Stimulated activated naive B cell treated with anti-CD40 and anti-IgM and Interleukin-4, amounts not matched to agents 10 μg/mL and 1 μg/mL and 100 μg/mL, for 72 hours (primary cell): ENCODE results near the gene PDPK1.

ENCODE experiments used
- ATAC-seq, 2 donors: fragments of 150-1000 bp; cut with Tn5 transposase; replicated peaks; 2 replicates each; pipeline ENCODE4 v1.10.0; 2021; ENCODE audit warnings: moderate library complexity in 1 of 2
- DNase-seq: peaks from one replicate; pipeline ENCODE4 v3.0.0; 2021
- H3K27ac Mint-ChIP-seq: one replicate; pipeline ENCODE4 v1.8.0; 2022; ENCODE audit warnings: mild to moderate bottlenecking, mixed read lengths
- H3K27me3 Mint-ChIP-seq, 2 donors: one replicate each; pipeline ENCODE4 v1.8.0; 2022; ENCODE audit warnings: mixed read lengths in 2 of 2
- H3K36me3 Mint-ChIP-seq, 2 donors: one replicate each; pipeline ENCODE4 v1.8.0; 2022; ENCODE audit warnings: mixed read lengths in 2 of 2, mild to moderate bottlenecking in 1 of 2
- H3K4me1 Mint-ChIP-seq, 2 donors: one replicate each; pipeline ENCODE4 v1.8.0; 2022; ENCODE audit warnings: mixed read lengths in 2 of 2, mild to moderate bottlenecking in 1 of 2
- H3K4me3 Mint-ChIP-seq, 2 donors: one replicate each; pipeline ENCODE4 v1.8.0; 2022; ENCODE audit warnings: mild to moderate bottlenecking in 2 of 2, mixed read lengths in 2 of 2, moderate library complexity in 1 of 2
- H3K9me3 Mint-ChIP-seq, 2 donors: one replicate each; pipeline ENCODE4 v1.8.0; 2022; ENCODE audit warnings: mixed read lengths in 2 of 2, mild to moderate bottlenecking in 1 of 2

Gene PDPK1

GRCh38 chr16:2537451-2538379 is at the start of gene PDPK1:
TSS of gene PDPK1 (plus strand) at chr16:2538021. CDS start at chr16:2538113, 92 bp downstream.
- H3K27me3 Mint-ChIP-seq: no peaks in the 10 kb centered on the region
- DNase-seq (peak; percentile 92), ATAC-seq (peak; percentile 77 to 83)
- peaks cover 29 to 48% of the 10 kb centered on the region in 2 donors for H3K4me1 Mint-ChIP-seq
- H3K9me3 Mint-ChIP-seq: no peaks in the 10 kb centered on the region
- peaks cover 7 to 10% of the 10 kb centered on the region in 2 donors for H3K36me3 Mint-ChIP-seq
- H3K27ac Mint-ChIP-seq: peak within 1 kb of the TSS; percentile 96
- H3K4me3 Mint-ChIP-seq: peak within 1 kb of the TSS; percentile 88 to 92

GRCh38 chr16:2489581-2489980 is 48.2 kb upstream of the PDPK1 start:
- Mint-ChIP-seq H3K4me1 (peaks cover 20% of the 10 kb centered on the region in 2 donors), H3K9me3 (no peaks in the 10 kb centered on the region), H3K4me3 (no peak overlapping the region), H3K36me3 (peaks cover 0 to 10% of the 10 kb centered on the region in 2 donors), H3K27ac (no peak overlapping the region), H3K27me3 (no peaks in the 10 kb centered on the region)
- ATAC-seq: no peak
- no peak for DNase-seq

- H3K4me1 Mint-ChIP-seq: peaks cover 17 to 19% of the 10 kb centered on the region in 2 donors
- H3K27me3 Mint-ChIP-seq: no peaks in the 10 kb centered on the region
- no peak for DNase-seq
- no peak overlapping the region for H3K4me3 Mint-ChIP-seq
- ATAC-seq: no peak
- H3K9me3 Mint-ChIP-seq: no peaks in the 10 kb centered on the region
- H3K36me3 Mint-ChIP-seq: peaks cover 0 to 10% of the 10 kb centered on the region in 2 donors
- no peak overlapping the region for H3K27ac Mint-ChIP-seq
These were observed 47.4 kb upstream of the PDPK1 start for GRCh38 chr16:2490190-2491105.

- Mint-ChIP-seq H3K4me3 (no peak overlapping the region), H3K27me3 (no peaks in the 10 kb centered on the region), H3K9me3 (no peaks in the 10 kb centered on the region), H3K4me1 (peaks cover 8 to 10% of the 10 kb centered on the region in 2 donors), H3K36me3 (peaks cover 3 to 11% of the 10 kb centered on the region in 2 donors), H3K27ac (no peak overlapping the region)
- DNase-seq: no peak
- ATAC-seq: no peak
These were observed 45.5 kb upstream of the PDPK1 start for GRCh38 chr16:2492292-2492691.

- ATAC-seq (no peak), DNase-seq (no peak)
- Mint-ChIP-seq H3K36me3 (peaks cover 7 to 15% of the 10 kb centered on the region in 2 donors), H3K9me3 (no peaks in the 10 kb centered on the region), H3K4me1 (peaks cover 0 to 2% of the 10 kb centered on the region in 2 donors), H3K4me3 (no peak overlapping the region), H3K27me3 (no peaks in the 10 kb centered on the region), H3K27ac (no peak overlapping the region)
These were observed 44.2 kb upstream of the PDPK1 start for GRCh38 chr16:2493605-2494004.

- no peak for DNase-seq
- Mint-ChIP-seq H3K27ac (no peak overlapping the region), H3K36me3 (peaks cover 7 to 18% of the 10 kb centered on the region in 2 donors), H3K27me3 (no peaks in the 10 kb centered on the region), H3K4me1 (peaks cover 0 to 3% of the 10 kb centered on the region in 2 donors), H3K4me3 (no peak overlapping the region), H3K9me3 (no peaks in the 10 kb centered on the region)
- no peak for ATAC-seq
These were observed 43.2 kb upstream of the PDPK1 start for GRCh38 chr16:2494616-2495015.

- Mint-ChIP-seq H3K27me3 (no peaks in the 10 kb centered on the region), H3K4me1 (peaks cover 0 to 4% of the 10 kb centered on the region in 2 donors), H3K27ac (no peak overlapping the region), H3K36me3 (peaks cover 7 to 15% of the 10 kb centered on the region in 2 donors), H3K4me3 (no peak overlapping the region), H3K9me3 (no peaks in the 10 kb centered on the region)
- DNase-seq (no peak), ATAC-seq (no peak)
These were observed 42.8 kb upstream of the PDPK1 start for GRCh38 chr16:2495041-2495440.

- Mint-ChIP-seq H3K4me3 (no peak overlapping the region), H3K27ac (no peak overlapping the region), H3K9me3 (no peaks in the 10 kb centered on the region), H3K27me3 (no peaks in the 10 kb centered on the region), H3K36me3 (peaks cover 11 to 14% of the 10 kb centered on the region in 2 donors), H3K4me1 (peaks cover 0 to 6% of the 10 kb centered on the region in 2 donors)
- no peak for ATAC-seq
- no peak for DNase-seq
These were observed 41.4 kb upstream of the PDPK1 start for GRCh38 chr16:2496223-2497115.

GRCh38 chr16:2497116-2497630 is 40.6 kb upstream of the PDPK1 start:
- no peak overlapping the region for H3K4me3 Mint-ChIP-seq
- H3K27ac Mint-ChIP-seq: peak overlapping the region; percentile 60
- peaks cover 13 to 14% of the 10 kb centered on the region in 2 donors for H3K36me3 Mint-ChIP-seq
- no peaks in the 10 kb centered on the region for H3K9me3 Mint-ChIP-seq
- ATAC-seq (no peak), DNase-seq (no peak)
- H3K27me3 Mint-ChIP-seq: no peaks in the 10 kb centered on the region
- peaks cover 5 to 10% of the 10 kb centered on the region in 2 donors for H3K4me1 Mint-ChIP-seq

- H3K27ac Mint-ChIP-seq: peak overlapping the region; percentile 60
- no peaks in the 10 kb centered on the region for H3K27me3 Mint-ChIP-seq
These were observed 39.9 kb upstream of the PDPK1 start for GRCh38 chr16:2497695-2498484.

GRCh38 chr16:2498531-2499253 is 39.1 kb upstream of the PDPK1 start:
- H3K4me1 Mint-ChIP-seq: peaks cover 5 to 11% of the 10 kb centered on the region in 2 donors

More at GRCh38 chr16:2497695-2498484, 39.9 kb upstream of the PDPK1 start:
- no peak for DNase-seq
- peaks cover 5 to 11% of the 10 kb centered on the region in 2 donors for H3K4me1 Mint-ChIP-seq
- H3K4me3 Mint-ChIP-seq: no peak overlapping the region
- H3K9me3 Mint-ChIP-seq: no peaks in the 10 kb centered on the region
- H3K36me3 Mint-ChIP-seq: peaks cover 13 to 14% of the 10 kb centered on the region in 2 donors
- no peak for ATAC-seq

GRCh38 chr16:2499454-2499853 is 38.4 kb upstream of the PDPK1 start:
- DNase-seq (no peak), ATAC-seq (no peak)
- H3K27me3 Mint-ChIP-seq: no peaks in the 10 kb centered on the region
- H3K4me3 Mint-ChIP-seq: no peak overlapping the region
- peaks cover 13 to 14% of the 10 kb centered on the region in 2 donors for H3K36me3 Mint-ChIP-seq
- H3K4me1 Mint-ChIP-seq: peaks cover 5 to 11% of the 10 kb centered on the region in 2 donors
- H3K9me3 Mint-ChIP-seq: no peaks in the 10 kb centered on the region
- peak overlapping the region; percentile 25 for H3K27ac Mint-ChIP-seq

More at GRCh38 chr16:2498531-2499253, 39.1 kb upstream of the PDPK1 start:
- H3K27ac Mint-ChIP-seq: no peak overlapping the region
- no peaks in the 10 kb centered on the region for H3K27me3 Mint-ChIP-seq
- DNase-seq (no peak), ATAC-seq (no peak)
- H3K4me3 Mint-ChIP-seq: no peak overlapping the region
- peaks cover 13 to 14% of the 10 kb centered on the region in 2 donors for H3K36me3 Mint-ChIP-seq
- H3K9me3 Mint-ChIP-seq: no peaks in the 10 kb centered on the region
